Activated CD4-positive, alpha-beta T cell treated with anti-CD3 and anti-CD28 coated beads, Interleukin-2, amount 10 ng/mL, durations not matched to agents 7 days and 5 days (primary cell): ENCODE measurements around the gene ZMYND11. TPM values are rescaled to one million over a fixed set of nuclear protein-coding genes. Genes with fewer than 3 reads are reported as not detected.
A peak's percentile ranks its signal among the peaks of the same experiment; 100 is the strongest.

ENCODE experiments used
- CTCF ChIA-PET: fragments of 350-600 bp; sonication (Branson Sonifier 250); formaldehyde crosslinking; loops from one replicate; lab custom pipeline; 2021; ENCODE audit warnings: antibody characterized with exemption; lab: Charles Lee
- POLR2A ChIA-PET: fragments of 350-600 bp; sonication (Branson Sonifier 250); formaldehyde crosslinking; loops from one replicate; lab custom pipeline; 2021; ENCODE audit warnings: antibody characterized with exemption; lab: Charles Lee
- DNase-seq: peaks from one replicate; pipeline ENCODE4 v3.0.0-alpha.2; 2020
- H3K27ac Mint-ChIP-seq: one replicate; pipeline ENCODE4 v1.8.0; 2021; ENCODE audit warnings: mild to moderate bottlenecking, moderate library complexity, mixed read lengths
- H3K27me3 Mint-ChIP-seq: one replicate; pipeline ENCODE4 v1.8.0; 2021; ENCODE audit warnings: mixed read lengths
- H3K36me3 Mint-ChIP-seq: one replicate; pipeline ENCODE4 v1.8.0; 2021; ENCODE audit warnings: low read depth, mixed read lengths
- H3K4me1 Mint-ChIP-seq: one replicate; pipeline ENCODE4 v1.8.0; 2021; ENCODE audit warnings: mixed read lengths
- H3K4me3 Mint-ChIP-seq: one replicate; pipeline ENCODE4 v1.8.0; 2021; ENCODE audit warnings: mild to moderate bottlenecking, moderate library complexity, mixed read lengths
- H3K9me3 Mint-ChIP-seq: one replicate; pipeline ENCODE4 v1.8.0; 2021; ENCODE audit warnings: mixed read lengths
- total RNA-seq, 2 experiments: library from RNA; stranded (reverse); gene quantifications; one replicate each; pipeline ENCODE4 v1.2.3, GENCODE V29; 2021

Gene ZMYND11
- total RNA-seq, 2 experiments from 2014 or later = 37.5 to 44.3 TPM

GRCh38 chr10:271201-271600 is 135.9 kb downstream of the ZMYND11 start:
- POLR2A ChIA-PET = no interaction called here
- Mint-ChIP-seq H3K27me3 (peaks cover 3% of the 10 kb centered on the region), H3K9me3 (no peaks in the 10 kb centered on the region), H3K4me3 (no peak overlapping the region), H3K27ac (no peak overlapping the region), H3K36me3 (no peaks in the 10 kb centered on the region), H3K4me1 (no peaks in the 10 kb centered on the region)
- CTCF ChIA-PET = interaction anchor here (1.7 kb wide), 1 partner anchor 47 kb away, joined by 3 read pairs; no protein-coding TSS in a partner anchor
- DNase-seq = no peak

GRCh38 chr10:271722-272121 is 136.5 kb downstream of the ZMYND11 start:
- Mint-ChIP-seq H3K4me1 (no peaks in the 10 kb centered on the region), H3K36me3 (no peaks in the 10 kb centered on the region), H3K9me3 (no peaks in the 10 kb centered on the region), H3K27ac (no peak overlapping the region), H3K27me3 (peaks cover 3% of the 10 kb centered on the region), H3K4me3 (no peak overlapping the region)
- ChIA-PET CTCF (no interaction called here), POLR2A (no interaction called here)
- no peak for DNase-seq

GRCh38 chr10:273088-273487 is 137.8 kb downstream of the ZMYND11 start:
- H3K36me3 Mint-ChIP-seq = no peaks in the 10 kb centered on the region
- no peaks in the 10 kb centered on the region for H3K27me3 Mint-ChIP-seq
- H3K4me1 Mint-ChIP-seq = no peaks in the 10 kb centered on the region
- ChIA-PET CTCF (no interaction called here), POLR2A (no interaction called here)
- H3K27ac Mint-ChIP-seq = no peak overlapping the region
- no peak for DNase-seq
- no peak overlapping the region for H3K4me3 Mint-ChIP-seq
- no peaks in the 10 kb centered on the region for H3K9me3 Mint-ChIP-seq

- no peaks in the 10 kb centered on the region for H3K4me1 Mint-ChIP-seq
- ChIA-PET POLR2A (no interaction called here), CTCF (no interaction called here)
- DNase-seq = no peak
- no peaks in the 10 kb centered on the region for H3K36me3 Mint-ChIP-seq
- no peaks in the 10 kb centered on the region for H3K9me3 Mint-ChIP-seq
- H3K27me3 Mint-ChIP-seq = no peaks in the 10 kb centered on the region
- no peak overlapping the region for H3K4me3 Mint-ChIP-seq
- H3K27ac Mint-ChIP-seq = no peak overlapping the region
Observed at GRCh38 chr10:274866-275265, 139.6 kb downstream of the ZMYND11 start.

GRCh38 chr10:275680-276079 is 140.4 kb downstream of the ZMYND11 start:
- ChIA-PET CTCF (no interaction called here), POLR2A (no interaction called here)
- no peak for DNase-seq
- Mint-ChIP-seq H3K27me3 (no peaks in the 10 kb centered on the region), H3K4me1 (no peaks in the 10 kb centered on the region), H3K27ac (no peak overlapping the region), H3K9me3 (no peaks in the 10 kb centered on the region), H3K4me3 (no peak overlapping the region), H3K36me3 (no peaks in the 10 kb centered on the region)

- ChIA-PET CTCF (no interaction called here), POLR2A (no interaction called here)
- Mint-ChIP-seq H3K9me3 (no peaks in the 10 kb centered on the region), H3K27me3 (no peaks in the 10 kb centered on the region), H3K4me3 (no peak overlapping the region), H3K27ac (peak overlapping the region; percentile 7), H3K36me3 (no peaks in the 10 kb centered on the region), H3K4me1 (peaks cover under 1% of the 10 kb centered on the region)
- DNase-seq = no peak
Observed at GRCh38 chr10:277963-278362, 142.7 kb downstream of the ZMYND11 start.

GRCh38 chr10:278707-279106 is 143.5 kb downstream of the ZMYND11 start:
- ChIA-PET POLR2A (no interaction called here), CTCF (no interaction called here)
- Mint-ChIP-seq H3K9me3 (no peaks in the 10 kb centered on the region), H3K27ac (no peak overlapping the region), H3K4me3 (no peak overlapping the region), H3K36me3 (no peaks in the 10 kb centered on the region), H3K4me1 (peaks cover 8% of the 10 kb centered on the region), H3K27me3 (no peaks in the 10 kb centered on the region)
- DNase-seq = no peak

GRCh38 chr10:279232-279631 is 144.0 kb downstream of the ZMYND11 start:
- ChIA-PET CTCF (no interaction called here), POLR2A (no interaction called here)
- Mint-ChIP-seq H3K4me3 (no peak overlapping the region), H3K4me1 (peaks cover 14% of the 10 kb centered on the region), H3K27me3 (no peaks in the 10 kb centered on the region), H3K27ac (no peak overlapping the region), H3K36me3 (no peaks in the 10 kb centered on the region), H3K9me3 (no peaks in the 10 kb centered on the region)
- DNase-seq = no peak

GRCh38 chr10:279655-280054 is 144.4 kb downstream of the ZMYND11 start:
- H3K4me1 Mint-ChIP-seq = peaks cover 18% of the 10 kb centered on the region
- no peaks in the 10 kb centered on the region for H3K9me3 Mint-ChIP-seq
- ChIA-PET CTCF (no interaction called here), POLR2A (no interaction called here)
- no peak overlapping the region for H3K27ac Mint-ChIP-seq
- no peaks in the 10 kb centered on the region for H3K36me3 Mint-ChIP-seq
- H3K27me3 Mint-ChIP-seq = no peaks in the 10 kb centered on the region
- H3K4me3 Mint-ChIP-seq = no peak overlapping the region
- no peak for DNase-seq

- Mint-ChIP-seq H3K9me3 (no peaks in the 10 kb centered on the region), H3K36me3 (no peaks in the 10 kb centered on the region), H3K27ac (no peak overlapping the region), H3K4me3 (no peak overlapping the region), H3K4me1 (peaks cover 18% of the 10 kb centered on the region), H3K27me3 (no peaks in the 10 kb centered on the region)
- CTCF ChIA-PET = no interaction called here
- POLR2A ChIA-PET = no interaction called here
- DNase-seq = no peak
Observed at GRCh38 chr10:282294-283139, 147.3 kb downstream of the ZMYND11 start.

- Mint-ChIP-seq H3K4me1 (peaks cover 18% of the 10 kb centered on the region), H3K9me3 (no peaks in the 10 kb centered on the region), H3K4me3 (no peak overlapping the region), H3K27me3 (no peaks in the 10 kb centered on the region), H3K27ac (no peak overlapping the region), H3K36me3 (no peaks in the 10 kb centered on the region)
- POLR2A ChIA-PET = interaction anchor here (0.6 kb wide), 2 partner anchors 18 to 125 kb away, joined by 3 read pairs; no protein-coding TSS in a partner anchor
- DNase-seq = no peak
- CTCF ChIA-PET = no interaction called here
Observed at GRCh38 chr10:283140-283479, 147.9 kb downstream of the ZMYND11 start.

- no peak for DNase-seq
- Mint-ChIP-seq H3K4me1 (peaks cover 18% of the 10 kb centered on the region), H3K27ac (peak overlapping the region; percentile 77), H3K9me3 (no peaks in the 10 kb centered on the region), H3K27me3 (no peaks in the 10 kb centered on the region), H3K36me3 (no peaks in the 10 kb centered on the region), H3K4me3 (no peak overlapping the region)
- ChIA-PET CTCF (interaction anchor here (0.9 kb wide), 1 partner anchor 34 kb away, joined by 3 read pairs; no protein-coding TSS in a partner anchor), POLR2A (no interaction called here)
Observed at GRCh38 chr10:283916-284356, 148.7 kb downstream of the ZMYND11 start.

GRCh38 chr10:285216-285615 is 150.0 kb downstream of the ZMYND11 start:
- no peak overlapping the region for H3K27ac Mint-ChIP-seq

More at GRCh38 chr10:285216-285615, 150.0 kb downstream of the ZMYND11 start:
- Mint-ChIP-seq H3K4me3 (no peak overlapping the region), H3K36me3 (no peaks in the 10 kb centered on the region), H3K27me3 (no peaks in the 10 kb centered on the region), H3K4me1 (peaks cover 18% of the 10 kb centered on the region), H3K9me3 (no peaks in the 10 kb centered on the region)
- ChIA-PET CTCF (no interaction called here), POLR2A (no interaction called here)
- DNase-seq = no peak
